H1 (cell line): ENCODE data around the gene GMPPA. TPM values are rescaled to one million over a fixed set of nuclear protein-coding genes. Genes with fewer than 3 reads are reported as not detected.

Experiments used
- ATF2 ChIP-seq: IDR thresholded peaks from 2 replicates; pipeline ENCODE4 v1.6.1; 2012; ENCODE audit warnings: low read length, inconsistent platforms
- CHD1 ChIP-seq: IDR thresholded peaks from 2 replicates; pipeline ENCODE4 v1.6.1; 2012; ENCODE audit warnings: low read depth, low read length, improper control_type of control experiment
- CHD2 ChIP-seq: IDR thresholded peaks from 2 replicates; pipeline ENCODE4 v1.6.1; 2012; ENCODE audit warnings: low read length, improper control_type of control experiment
- CTCF ChIP-seq, 3 experiments: IDR thresholded peaks; 1 replicate in 2 of 3; 2 replicates in 1 of 3; pipeline versions ENCODE4 v1.5.1 to v1.6.1; 2011; ENCODE audit warnings: low read length in 3 of 3, mild to moderate bottlenecking in 3 of 3, inconsistent platforms in 2 of 3, low read depth in 1 of 3, moderate library complexity in 1 of 3; ENCODE audit not compliant: insufficient read depth in 1 of 3; ENCODE audit errors: control extremely low read depth in 1 of 3
- E2F6 ChIP-seq: IDR thresholded peaks from 2 replicates; pipeline ENCODE4 v1.6.1; 2012; ENCODE audit warnings: inconsistent platforms
- EP300 ChIP-seq, 2 experiments: IDR thresholded peaks; 1 replicate in 1 of 2; 2 replicates in 1 of 2; pipeline ENCODE4 v1.6.1; 2011 to 2012; ENCODE audit warnings: low read depth in 2 of 2, low read length in 2 of 2, mild to moderate bottlenecking in 2 of 2, borderline replicate concordance in 1 of 2, inconsistent platforms in 1 of 2, moderate library complexity in 1 of 2
- KDM1A ChIP-seq: fragments of 200-600, 300-600 bp; sonication (generic); IDR thresholded peaks from 2 replicates; pipeline ENCODE4 v1.7.1; 2016; ENCODE audit warnings: mild to moderate bottlenecking, low read length, borderline replicate concordance
- NRF1 ChIP-seq: IDR thresholded peaks from 2 replicates; pipeline ENCODE4 v1.6.1; 2011; ENCODE audit warnings: mild to moderate bottlenecking, low read depth, low read length, improper control_type of control experiment
- POLR2AphosphoS5 ChIP-seq: IDR thresholded peaks from 2 replicates; pipeline ENCODE4 v1.6.1; 2011; ENCODE audit warnings: low read depth, low read length
- RAD21 ChIP-seq, 2 experiments: IDR thresholded peaks in 1 of 2; conservative IDR thresholded peaks in 1 of 2; 2 replicates each; pipeline ENCODE4 v1.6.1; 2011; ENCODE audit warnings: low read depth in 2 of 2, low read length in 2 of 2, improper control_type of control experiment in 1 of 2, inconsistent platforms in 1 of 2, mild to moderate bottlenecking in 1 of 2, moderate library complexity in 1 of 2
- RBBP5 ChIP-seq: IDR thresholded peaks from 2 replicates; pipeline ENCODE4 v1.7.1; 2012; ENCODE audit warnings: low read depth, mild to moderate bottlenecking, inconsistent platforms, low read length, moderate library complexity, borderline replicate concordance
- SIRT6 ChIP-seq: IDR thresholded peaks from one replicate; pipeline ENCODE4 v1.7.1; 2012; ENCODE audit warnings: low read length, inconsistent platforms
- SIX5 ChIP-seq: IDR thresholded peaks from 2 replicates; pipeline ENCODE4 v1.6.1; 2011; ENCODE audit warnings: mild to moderate bottlenecking, low read depth, low read length
- SUZ12 ChIP-seq: fragments of 200-600 bp; sonication (generic); IDR thresholded peaks from 2 replicates; pipeline ENCODE4 v1.6.1; 2012; ENCODE audit warnings: mild to moderate bottlenecking, inconsistent platforms, low read length, moderate library complexity, mixed read lengths
- TAF1 ChIP-seq: IDR thresholded peaks from 2 replicates; pipeline ENCODE4 v1.6.1; 2011; ENCODE audit warnings: mild to moderate bottlenecking, low read depth, low read length
- TAF7 ChIP-seq: optimal IDR thresholded peaks from 2 replicates; pipeline ENCODE3; 2011; ENCODE audit warnings: low read depth, mild to moderate bottlenecking, inconsistent platforms, low read length, moderate library complexity, borderline replicate concordance
- TBP ChIP-seq: IDR thresholded peaks from 2 replicates; pipeline ENCODE4 v1.6.1; 2011; ENCODE audit warnings: low read depth, low read length, improper control_type of control experiment
- TEAD4 ChIP-seq: IDR thresholded peaks from 2 replicates; pipeline ENCODE4 v1.6.1; 2012; ENCODE audit warnings: low read depth, low read length, inconsistent platforms, mixed read lengths
- polyA plus RNA-seq, 7 experiments: library from polyadenylated mRNA; depleted of rRNA in 3 of 7; stranded (reverse) in 5 of 7; unstranded in 2 of 7; fragments of >200 nt in 5 of 7; fragments of 200-250 nt in 2 of 7; gene quantifications; 1 replicate in 5 of 7; 2 replicates in 1 of 7; 4 replicates in 1 of 7; pipeline versions ENCODE4 v1.2.1 to v1.2.3, GENCODE V29; 2011 to 2013; ENCODE audit warnings: missing spikeins in 2 of 7, mixed read lengths in 2 of 7
- total RNA-seq: library from RNA; stranded (reverse); fragmentation: NEBNext Ultra II Directional; extraction: Animal tissue kit (Norgen Biotek cat#: 25700); gene quantifications from 2 replicates; pipeline ENCODE4 v1.2.1, GENCODE V29; 2021

Gene GMPPA
- total and polyA plus RNA-seq, 2 of the 8 experiments (the other 6 are each of a cell fraction or from before 2014, with no cell fraction given): 34.3 to 98.8 TPM

GRCh38 chr2:219459460-219460311 lies 39.0 kb upstream of the GMPPA start (continued):
- no peak for TF ChIP-seq ATF2
- TF ChIP-seq NRF1: no peak
- no peak for TF ChIP-seq CHD1
- TF ChIP-seq RAD21 (IDR thresholded peaks at IDR 0.05 in 1 of 2, conservative IDR thresholded peaks at IDR 0.05 in 1 of 2; ENCODE audit: low read depth in 2 of 2, low read length in 2 of 2): peak; percentile 68 to 75
- no peak for TF ChIP-seq SUZ12
- TF ChIP-seq TAF1: 0 out of 2 replicates have a peak, but pooled peaks have one; percentile 10
- no peak for TF ChIP-seq TAF7
- no peak for TF ChIP-seq KDM1A
- 0 out of 2 replicates have a peak, but pooled peaks have one; percentile 38 for TF ChIP-seq RBBP5
- TF ChIP-seq CHD2: no peak
- no peak for TF ChIP-seq EP300 (IDR thresholded peaks at IDR 0.05; ENCODE audit: borderline replicate concordance in 1 of 2, low read depth in 2 of 2, low read length in 2 of 2)
- no peak for TF ChIP-seq SIX5
- TF ChIP-seq E2F6: no peak
- TF ChIP-seq SIRT6: no peak
- peak; percentile 55; the same call in 1 of the 2 replicates for TF ChIP-seq TBP
- no peak for TF ChIP-seq POLR2AphosphoS5
- no peak for TF ChIP-seq TEAD4
- TF ChIP-seq CTCF (IDR thresholded peaks at IDR 0.05; ENCODE audit: control extremely low read depth in 1 of 3, insufficient read depth in 1 of 3, low read depth in 1 of 3, low read length in 3 of 3): peak in 2 of 3 experiments; percentile 88 to 98; a peak in 3 of 4 replicates
